ENCODE results near the gene FBXO41. TPM values are rescaled to one million over a fixed set of nuclear protein-coding genes. Genes with fewer than 3 reads are reported as not detected.

The FBXO41 gene
- total RNA-seq, 3 donors from 2014 or later (not counting 1 experiment from before 2014, with no cell fraction given) = 11.5 to 16.4 (median 13.8) TPM

DNA sequence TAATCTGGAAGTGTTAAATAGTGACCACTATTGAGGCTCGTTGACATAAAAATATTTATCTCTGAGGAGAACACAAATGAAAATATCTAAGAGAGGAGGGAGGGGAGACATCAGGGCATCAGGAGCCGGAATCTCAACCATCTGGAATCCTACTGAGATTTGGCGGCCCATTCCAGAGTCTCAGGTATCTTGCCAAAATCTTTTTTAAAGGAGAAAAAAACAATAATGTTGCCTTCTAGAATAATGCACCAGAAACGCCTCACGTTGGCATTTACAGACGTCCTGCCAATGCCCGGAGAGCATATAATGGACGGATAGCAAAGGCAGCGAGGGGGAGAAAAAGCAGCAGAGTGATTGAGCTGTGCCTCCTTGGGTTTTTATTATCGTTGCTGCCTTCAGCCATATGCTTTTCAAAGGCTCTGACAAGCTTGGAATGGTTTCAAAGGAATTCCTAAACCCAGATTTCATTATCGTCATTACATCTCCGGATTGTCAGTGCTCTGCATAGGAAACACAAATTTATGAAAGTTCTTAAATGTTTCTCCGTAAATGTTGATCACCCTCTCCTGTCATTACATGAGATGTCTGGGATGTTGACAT lies 39.9 kb upstream of the FBXO41 start:
- DNase-seq (no peak), ATAC-seq (no peak)
- TF ChIP-seq, protein P1, sequence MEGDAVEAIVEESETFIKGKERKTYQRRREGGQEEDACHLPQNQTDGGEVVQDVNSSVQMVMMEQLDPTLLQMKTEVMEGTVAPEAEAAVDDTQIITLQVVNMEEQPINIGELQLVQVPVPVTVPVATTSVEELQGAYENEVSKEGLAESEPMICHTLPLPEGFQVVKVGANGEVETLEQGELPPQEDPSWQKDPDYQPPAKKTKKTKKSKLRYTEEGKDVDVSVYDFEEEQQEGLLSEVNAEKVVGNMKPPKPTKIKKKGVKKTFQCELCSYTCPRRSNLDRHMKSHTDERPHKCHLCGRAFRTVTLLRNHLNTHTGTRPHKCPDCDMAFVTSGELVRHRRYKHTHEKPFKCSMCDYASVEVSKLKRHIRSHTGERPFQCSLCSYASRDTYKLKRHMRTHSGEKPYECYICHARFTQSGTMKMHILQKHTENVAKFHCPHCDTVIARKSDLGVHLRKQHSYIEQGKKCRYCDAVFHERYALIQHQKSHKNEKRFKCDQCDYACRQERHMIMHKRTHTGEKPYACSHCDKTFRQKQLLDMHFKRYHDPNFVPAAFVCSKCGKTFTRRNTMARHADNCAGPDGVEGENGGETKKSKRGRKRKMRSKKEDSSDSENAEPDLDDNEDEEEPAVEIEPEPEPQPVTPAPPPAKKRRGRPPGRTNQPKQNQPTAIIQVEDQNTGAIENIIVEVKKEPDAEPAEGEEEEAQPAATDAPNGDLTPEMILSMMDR (IDR thresholded peaks at IDR 0.05) = no peak
- Mint-ChIP-seq H3K27me3 (ENCODE audit: low read depth in 2 of 2) (peaks cover 21 to 74% of the 10 kb centered on the region in 2 donors), H3K27ac (no peak overlapping the region), H3K4me3 (no peak overlapping the region), H3K36me3 (peaks cover under 1% of the 10 kb centered on the region), H3K4me1 (no peaks in the 10 kb centered on the region), H3K9me3 (no peaks in the 10 kb centered on the region)
- Histone ChIP-seq H3K27me3 (ENCODE audit: control insufficient read depth, insufficient read depth, low read length) (peaks cover 5% of the 10 kb centered on the region), H3K4me1 (ENCODE audit: control insufficient read depth, insufficient read depth, low read length) (no peaks in the 10 kb centered on the region), H3K36me3 (ENCODE audit: control insufficient read depth, insufficient read depth, low read length) (no peaks in the 10 kb centered on the region), H3K4me3 (ENCODE audit: low read length) (no peak overlapping the region), H3K9me3 (ENCODE audit: control insufficient read depth, insufficient read depth, low read length) (no peaks in the 10 kb centered on the region), H3K27ac (ENCODE audit: low read length) (no peak overlapping the region)
- intact Hi-C loops (cut with micrococcal nuclease) = no loop called here
- WGBS (ENCODE audit: insufficient coverage) = 79% methylated on average over 13 of the region's 13 CpGs

DNA sequence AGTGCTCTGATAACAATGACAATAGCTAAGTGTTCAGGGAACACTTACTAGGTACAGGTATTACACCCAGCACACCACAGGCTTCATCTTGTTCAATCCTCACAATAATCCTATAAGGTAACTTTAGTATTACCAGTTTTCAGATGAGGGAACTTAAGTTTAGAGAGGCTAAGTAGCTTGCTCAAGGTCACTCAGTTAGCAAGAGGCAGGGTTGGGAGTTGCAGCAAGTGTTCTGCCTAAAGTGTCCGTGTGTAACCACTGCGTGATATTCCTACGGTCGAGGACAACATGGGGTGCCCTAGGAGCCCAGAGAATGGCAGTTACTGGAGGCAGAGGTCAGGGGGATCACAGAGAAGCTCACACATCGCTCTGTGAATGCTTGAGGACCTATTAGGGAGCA lies 39.3 kb upstream of the FBXO41 start:
- no peak for ATAC-seq
- WGBS (ENCODE audit: insufficient coverage) = 78% methylated on average over 5 of the region's 5 CpGs

DNA sequence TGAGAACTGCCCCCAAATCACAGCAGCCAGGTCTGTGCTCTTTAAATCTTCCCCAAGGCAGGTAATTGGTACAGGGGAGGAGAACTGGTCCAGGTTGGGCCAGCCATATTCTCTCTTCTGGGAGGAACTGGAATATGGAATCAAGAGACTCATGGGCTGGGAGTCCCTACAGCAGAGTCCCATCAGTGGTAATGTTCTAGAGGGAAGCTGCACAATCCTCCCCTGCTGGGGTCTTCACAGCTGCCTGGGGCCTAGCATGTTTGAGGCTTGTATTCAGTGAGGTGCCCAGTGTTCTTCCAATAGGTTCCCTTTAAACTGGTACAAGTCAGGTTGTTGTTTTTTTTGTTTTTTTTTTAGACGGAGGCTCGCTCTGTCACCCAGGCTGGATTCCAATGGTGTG lies 30.2 kb upstream of the FBXO41 start:
- Histone ChIP-seq H3K4me1 (ENCODE audit: control insufficient read depth, insufficient read depth, low read length) (no peaks in the 10 kb centered on the region), H3K4me3 (ENCODE audit: low read length) (no peak overlapping the region), H3K9me3 (ENCODE audit: control insufficient read depth, insufficient read depth, low read length) (no peaks in the 10 kb centered on the region), H3K27me3 (ENCODE audit: control insufficient read depth, insufficient read depth, low read length) (no peaks in the 10 kb centered on the region), H3K27ac (ENCODE audit: low read length) (no peak overlapping the region), H3K36me3 (ENCODE audit: control insufficient read depth, insufficient read depth, low read length) (no peaks in the 10 kb centered on the region)
- no peak overlapping the region for H3K4me3 Mint-ChIP-seq
- intact Hi-C loops (cut with micrococcal nuclease) = no loop called here
- DNase-seq = no peak
- no peak overlapping the region for H3K27ac Mint-ChIP-seq
- H3K9me3 Mint-ChIP-seq = no peaks in the 10 kb centered on the region
- no peak for ATAC-seq
- TF ChIP-seq, protein P1 (IDR thresholded peaks at IDR 0.05) = no peak
- peaks cover 27 to 31% of the 10 kb centered on the region in 2 donors for H3K27me3 Mint-ChIP-seq (ENCODE audit: low read depth in 2 of 2)
- no peaks in the 10 kb centered on the region for H3K4me1 Mint-ChIP-seq
- no peaks in the 10 kb centered on the region for H3K36me3 Mint-ChIP-seq
- WGBS (ENCODE audit: insufficient coverage) = 94% methylated on average over 2 of the region's 2 CpGs

More for the DNA sequence above, 39.3 kb upstream of the FBXO41 start:
- H3K27ac ChIP-seq (ENCODE audit: low read length) = no peak overlapping the region
- Mint-ChIP-seq H3K36me3 (no peaks in the 10 kb centered on the region), H3K27me3 (ENCODE audit: low read depth in 2 of 2) (peaks cover 16 to 69% of the 10 kb centered on the region in 2 donors), H3K4me3 (no peak overlapping the region), H3K4me1 (no peaks in the 10 kb centered on the region), H3K9me3 (no peaks in the 10 kb centered on the region), H3K27ac (no peak overlapping the region)
- H3K27me3 ChIP-seq (ENCODE audit: control insufficient read depth, insufficient read depth, low read length) = peaks cover 5% of the 10 kb centered on the region
- TF ChIP-seq, protein P1 (IDR thresholded peaks at IDR 0.05) = no peak
- no peak for DNase-seq
- no peaks in the 10 kb centered on the region for H3K36me3 ChIP-seq (ENCODE audit: control insufficient read depth, insufficient read depth, low read length)
- intact Hi-C loops (cut with micrococcal nuclease) = no loop called here
- no peak overlapping the region for H3K4me3 ChIP-seq (ENCODE audit: low read length)
- no peaks in the 10 kb centered on the region for H3K4me1 ChIP-seq (ENCODE audit: control insufficient read depth, insufficient read depth, low read length)
- H3K9me3 ChIP-seq (ENCODE audit: control insufficient read depth, insufficient read depth, low read length) = no peaks in the 10 kb centered on the region

DNA sequence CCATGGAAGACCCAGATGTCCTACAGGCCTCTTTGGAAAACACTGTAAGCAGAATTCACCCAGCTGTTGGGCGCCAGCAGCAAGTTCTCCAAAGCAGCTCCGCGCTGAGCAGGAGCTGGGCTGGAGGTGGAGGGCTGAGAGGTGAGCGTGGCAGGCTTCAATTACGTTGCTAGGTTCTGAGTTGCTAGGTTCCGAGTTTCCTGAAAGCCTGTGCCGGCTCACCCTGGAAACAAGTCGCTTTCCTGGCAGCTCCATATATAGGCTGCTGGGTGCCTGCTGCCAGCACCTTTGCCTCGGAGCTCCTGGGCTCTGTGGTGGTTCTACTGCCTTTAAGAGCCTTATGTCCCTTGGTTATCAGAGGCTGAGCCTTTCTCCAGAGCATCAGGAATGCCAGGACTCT lies 23.4 kb upstream of the FBXO41 start:
- WGBS (ENCODE audit: insufficient coverage) = 80% methylated on average over 9 of the region's 9 CpGs
- peaks cover 25 to 45% of the 10 kb centered on the region in 2 donors for H3K27me3 Mint-ChIP-seq (ENCODE audit: low read depth in 2 of 2)
- TF ChIP-seq, protein P1 (IDR thresholded peaks at IDR 0.05) = no peak

More for the DNA sequence above, 23.4 kb upstream of the FBXO41 start:
- no peak overlapping the region for H3K4me3 Mint-ChIP-seq
- ATAC-seq = no peak
- Histone ChIP-seq H3K27me3 (ENCODE audit: control insufficient read depth, insufficient read depth, low read length) (no peaks in the 10 kb centered on the region), H3K36me3 (ENCODE audit: control insufficient read depth, insufficient read depth, low read length) (no peaks in the 10 kb centered on the region), H3K9me3 (ENCODE audit: control insufficient read depth, insufficient read depth, low read length) (no peaks in the 10 kb centered on the region), H3K4me3 (ENCODE audit: low read length) (no peak overlapping the region), H3K27ac (ENCODE audit: low read length) (no peak overlapping the region), H3K4me1 (ENCODE audit: control insufficient read depth, insufficient read depth, low read length) (no peaks in the 10 kb centered on the region)
- intact Hi-C loops (cut with micrococcal nuclease) = no loop called here
- H3K36me3 Mint-ChIP-seq = no peaks in the 10 kb centered on the region
- no peaks in the 10 kb centered on the region for H3K4me1 Mint-ChIP-seq
- DNase-seq = no peak
- H3K9me3 Mint-ChIP-seq = no peaks in the 10 kb centered on the region
- H3K27ac Mint-ChIP-seq = no peak overlapping the region
